ENCODE results near the gene POLA1.
"Not testable (repeated sequence)": the region's sequence is repeated elsewhere in the genome, so short reads cannot be mapped to it uniquely, and the experiment has no call there.

The POLA1 gene

GRCh38 chrX:24796204-24796603 is 102.5 kb downstream of the POLA1 start:
- Histone ChIP-seq H3K4me1 (ENCODE audit: control insufficient read depth, insufficient read depth, low read length, unreplicated experiment) (no peaks in the 10 kb centered on the region), H2AFZ (ENCODE audit: low read length, unreplicated experiment) (no peak overlapping the region), H3K4me3 (ENCODE audit: low read depth, low read length) (no peak overlapping the region), H3K79me2 (ENCODE audit: control insufficient read depth, insufficient read depth, low read length, unreplicated experiment) (no peaks in the 10 kb centered on the region), H3K36me3 (ENCODE audit: insufficient read depth, low read length) (no peaks in the 10 kb centered on the region), H3K27ac (ENCODE audit: low read depth, low read length) (no peak overlapping the region), H3K27me3 (ENCODE audit: insufficient read depth, low read length) (no peaks in the 10 kb centered on the region)

GRCh38 chrX:24799078-24799477 is 105.4 kb downstream of the POLA1 start:
- H3K4me1 ChIP-seq (ENCODE audit: control insufficient read depth, insufficient read depth, low read length, unreplicated experiment): no peaks in the 10 kb centered on the region
- H3K36me3 ChIP-seq (ENCODE audit: insufficient read depth, low read length): no peaks in the 10 kb centered on the region
- H2AFZ ChIP-seq (ENCODE audit: low read length, unreplicated experiment): no peak overlapping the region
- no peaks in the 10 kb centered on the region for H3K79me2 ChIP-seq (ENCODE audit: control insufficient read depth, insufficient read depth, low read length, unreplicated experiment)
- no peaks in the 10 kb centered on the region for H3K27me3 ChIP-seq (ENCODE audit: insufficient read depth, low read length)
- no peak overlapping the region for H3K27ac ChIP-seq (ENCODE audit: low read depth, low read length)
- no peak overlapping the region for H3K4me3 ChIP-seq (ENCODE audit: low read depth, low read length)

GRCh38 chrX:24799565-24799964 is 105.8 kb downstream of the POLA1 start:
- no peaks in the 10 kb centered on the region for H3K27me3 ChIP-seq (ENCODE audit: insufficient read depth, low read length)
- no peak overlapping the region for H3K4me3 ChIP-seq (ENCODE audit: low read depth, low read length)
- H3K36me3 ChIP-seq (ENCODE audit: insufficient read depth, low read length): no peaks in the 10 kb centered on the region
- H2AFZ ChIP-seq (ENCODE audit: low read length, unreplicated experiment): no peak overlapping the region
- no peaks in the 10 kb centered on the region for H3K4me1 ChIP-seq (ENCODE audit: control insufficient read depth, insufficient read depth, low read length, unreplicated experiment)
- no peak overlapping the region for H3K27ac ChIP-seq (ENCODE audit: low read depth, low read length)
- H3K79me2 ChIP-seq (ENCODE audit: control insufficient read depth, insufficient read depth, low read length, unreplicated experiment): no peaks in the 10 kb centered on the region

DNA sequence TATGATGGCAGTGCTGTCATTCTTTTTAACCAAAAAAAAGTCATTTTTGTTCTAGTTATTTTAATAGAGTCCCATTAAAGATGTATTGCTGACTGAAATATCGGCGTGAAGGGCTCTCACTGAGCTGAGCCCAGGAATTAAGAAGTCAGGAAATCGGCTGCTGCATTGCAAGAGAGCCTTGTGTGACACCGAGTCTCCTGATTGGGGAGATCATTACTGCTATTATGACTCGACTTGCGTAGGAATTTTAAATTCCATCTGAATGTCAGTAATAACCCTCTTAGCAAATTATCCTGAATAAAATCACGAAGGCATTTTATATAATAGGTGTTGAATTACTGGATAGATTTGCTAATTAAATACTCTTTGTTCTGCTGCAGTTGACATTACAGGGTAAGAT is 111.5 kb downstream of the POLA1 start:
- Histone ChIP-seq H2AFZ (ENCODE audit: low read length, unreplicated experiment) (no peak overlapping the region), H3K27ac (ENCODE audit: low read depth, low read length) (no peak overlapping the region), H3K79me2 (ENCODE audit: control insufficient read depth, insufficient read depth, low read length, unreplicated experiment) (no peaks in the 10 kb centered on the region), H3K4me1 (ENCODE audit: control insufficient read depth, insufficient read depth, low read length, unreplicated experiment) (no peaks in the 10 kb centered on the region), H3K36me3 (ENCODE audit: insufficient read depth, low read length) (peaks cover 2% of the 10 kb centered on the region; the same call in 1 of the 2 replicates), H3K27me3 (ENCODE audit: insufficient read depth, low read length) (no peaks in the 10 kb centered on the region), H3K4me3 (ENCODE audit: low read depth, low read length) (no peak overlapping the region)

- H3K27ac ChIP-seq (ENCODE audit: low read depth, low read length); H3K4me1 ChIP-seq (ENCODE audit: control insufficient read depth, insufficient read depth, low read length, unreplicated experiment); H3K27me3 ChIP-seq (ENCODE audit: insufficient read depth, low read length); H3K4me3 ChIP-seq (ENCODE audit: low read depth, low read length); H2AFZ ChIP-seq (ENCODE audit: low read length, unreplicated experiment); H3K79me2 ChIP-seq (ENCODE audit: control insufficient read depth, insufficient read depth, low read length, unreplicated experiment): not testable (repeated sequence)
- peaks cover 27% of the 10 kb centered on the region for H3K36me3 ChIP-seq (ENCODE audit: insufficient read depth, low read length)
These were observed 126.1 kb downstream of the POLA1 start for GRCh38 chrX:24819807-24820206.

DNA sequence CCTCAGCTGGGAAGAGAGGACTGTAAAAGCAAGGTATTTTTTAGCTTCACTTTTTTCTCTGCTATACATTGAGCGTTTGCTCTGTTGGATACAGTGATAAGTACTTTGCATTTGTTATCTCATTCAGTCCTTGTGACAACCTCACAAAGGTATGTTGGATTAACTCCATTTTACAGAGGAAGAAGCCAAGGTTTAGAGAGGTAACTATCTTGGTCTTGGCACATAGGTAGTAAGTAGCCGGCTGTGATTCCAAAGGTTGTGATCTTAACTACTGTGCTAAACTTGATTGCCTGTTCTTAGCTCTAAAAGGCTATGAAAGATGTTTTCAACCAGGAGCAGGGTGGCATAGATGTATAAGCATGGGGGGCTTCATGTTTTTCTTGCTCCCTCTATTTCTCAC is 134.4 kb downstream of the POLA1 start:
- Histone ChIP-seq H3K4me1 (ENCODE audit: control insufficient read depth, insufficient read depth, low read length, unreplicated experiment) (no peaks in the 10 kb centered on the region), H2AFZ (ENCODE audit: low read length, unreplicated experiment) (no peak overlapping the region), H3K4me3 (ENCODE audit: low read depth, low read length) (no peak overlapping the region), H3K27me3 (ENCODE audit: insufficient read depth, low read length) (no peaks in the 10 kb centered on the region), H3K27ac (ENCODE audit: low read depth, low read length) (no peak overlapping the region), H3K79me2 (ENCODE audit: control insufficient read depth, insufficient read depth, low read length, unreplicated experiment) (no peaks in the 10 kb centered on the region), H3K36me3 (ENCODE audit: insufficient read depth, low read length) (peaks cover 4% of the 10 kb centered on the region; the same call in 1 of the 2 replicates)

DNA sequence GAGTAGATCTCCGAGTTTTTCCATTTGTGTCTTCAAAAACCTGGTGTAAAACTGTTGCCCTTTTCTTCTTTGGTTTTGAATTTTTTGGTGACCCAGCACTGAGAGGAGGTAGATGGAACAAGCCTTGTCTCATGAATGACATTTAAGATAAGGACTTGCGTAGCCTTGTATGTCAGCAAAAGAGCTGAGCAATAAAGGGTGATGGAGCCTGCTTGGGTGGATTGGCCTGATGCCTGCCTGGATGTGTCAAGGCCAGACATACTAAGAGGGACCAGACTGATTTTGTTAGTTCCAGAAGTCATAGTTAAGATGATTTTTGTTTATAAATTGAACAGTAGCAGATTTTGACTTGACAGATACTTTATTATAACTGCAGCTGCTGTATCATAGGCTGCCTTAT is 134.9 kb downstream of the POLA1 start:
- H3K27me3 ChIP-seq (ENCODE audit: insufficient read depth, low read length): no peaks in the 10 kb centered on the region
- no peaks in the 10 kb centered on the region for H3K4me1 ChIP-seq (ENCODE audit: control insufficient read depth, insufficient read depth, low read length, unreplicated experiment)
- no peak overlapping the region for H3K4me3 ChIP-seq (ENCODE audit: low read depth, low read length)
- H3K79me2 ChIP-seq (ENCODE audit: control insufficient read depth, insufficient read depth, low read length, unreplicated experiment): no peaks in the 10 kb centered on the region
- H2AFZ ChIP-seq (ENCODE audit: low read length, unreplicated experiment): no peak overlapping the region
- H3K27ac ChIP-seq (ENCODE audit: low read depth, low read length): no peak overlapping the region
- peaks cover 4% of the 10 kb centered on the region; the same call in 1 of the 2 replicates for H3K36me3 ChIP-seq (ENCODE audit: insufficient read depth, low read length)

GRCh38 chrX:24833695-24834094 is 140.0 kb downstream of the POLA1 start:
- Histone ChIP-seq H3K4me3 (ENCODE audit: low read depth, low read length) (no peak overlapping the region), H3K4me1 (ENCODE audit: control insufficient read depth, insufficient read depth, low read length, unreplicated experiment) (no peaks in the 10 kb centered on the region), H3K27me3 (ENCODE audit: insufficient read depth, low read length) (no peaks in the 10 kb centered on the region), H3K79me2 (ENCODE audit: control insufficient read depth, insufficient read depth, low read length, unreplicated experiment) (no peaks in the 10 kb centered on the region), H3K27ac (ENCODE audit: low read depth, low read length) (no peak overlapping the region), H2AFZ (ENCODE audit: low read length, unreplicated experiment) (no peak overlapping the region), H3K36me3 (ENCODE audit: insufficient read depth, low read length) (no peaks in the 10 kb centered on the region)

DNA sequence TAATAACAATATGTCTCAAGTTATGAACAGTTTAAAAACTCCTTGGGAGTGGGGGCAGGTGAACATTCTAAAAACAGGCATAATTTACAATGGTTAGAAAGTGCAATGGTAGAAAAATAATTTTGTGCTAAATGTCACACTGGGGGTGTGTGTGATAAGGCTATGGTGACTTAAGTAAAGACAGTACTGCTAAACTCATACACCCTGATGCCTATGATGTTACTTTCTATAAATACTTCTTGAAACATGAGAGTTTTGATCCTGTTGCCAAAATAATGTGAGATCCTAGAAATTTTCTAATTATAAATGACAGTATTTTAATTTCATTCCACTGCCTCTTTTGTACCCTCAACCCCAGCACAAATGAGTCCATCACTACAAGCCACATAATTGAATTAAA is 144.2 kb downstream of the POLA1 start:
- Histone ChIP-seq H2AFZ (ENCODE audit: low read length, unreplicated experiment) (no peak overlapping the region), H3K27me3 (ENCODE audit: insufficient read depth, low read length) (no peaks in the 10 kb centered on the region), H3K79me2 (ENCODE audit: control insufficient read depth, insufficient read depth, low read length, unreplicated experiment) (no peaks in the 10 kb centered on the region), H3K27ac (ENCODE audit: low read depth, low read length) (no peak overlapping the region), H3K36me3 (ENCODE audit: insufficient read depth, low read length) (peaks cover 2% of the 10 kb centered on the region; the same call in 1 of the 2 replicates), H3K4me1 (ENCODE audit: control insufficient read depth, insufficient read depth, low read length, unreplicated experiment) (no peaks in the 10 kb centered on the region), H3K4me3 (ENCODE audit: low read depth, low read length) (no peak overlapping the region)

- no peak overlapping the region for H2AFZ ChIP-seq (ENCODE audit: low read length, unreplicated experiment)
- H3K79me2 ChIP-seq (ENCODE audit: control insufficient read depth, insufficient read depth, low read length, unreplicated experiment): no peaks in the 10 kb centered on the region
- no peaks in the 10 kb centered on the region for H3K4me1 ChIP-seq (ENCODE audit: control insufficient read depth, insufficient read depth, low read length, unreplicated experiment)
- no peak overlapping the region for H3K4me3 ChIP-seq (ENCODE audit: low read depth, low read length)
- peaks cover 8% of the 10 kb centered on the region; the same call in 1 of the 2 replicates for H3K36me3 ChIP-seq (ENCODE audit: insufficient read depth, low read length)
- no peaks in the 10 kb centered on the region for H3K27me3 ChIP-seq (ENCODE audit: insufficient read depth, low read length)
- no peak overlapping the region for H3K27ac ChIP-seq (ENCODE audit: low read depth, low read length)
These were observed 144.9 kb downstream of the POLA1 start for GRCh38 chrX:24838629-24839028.

GRCh38 chrX:24839331-24839730 is 145.6 kb downstream of the POLA1 start:
- Histone ChIP-seq H3K27ac (ENCODE audit: low read depth, low read length) (no peak overlapping the region), H3K36me3 (ENCODE audit: insufficient read depth, low read length) (peaks cover 11% of the 10 kb centered on the region; the same call in 1 of the 2 replicates), H2AFZ (ENCODE audit: low read length, unreplicated experiment) (no peak overlapping the region), H3K4me1 (ENCODE audit: control insufficient read depth, insufficient read depth, low read length, unreplicated experiment) (no peaks in the 10 kb centered on the region), H3K4me3 (ENCODE audit: low read depth, low read length) (no peak overlapping the region), H3K27me3 (ENCODE audit: insufficient read depth, low read length) (no peaks in the 10 kb centered on the region), H3K79me2 (ENCODE audit: control insufficient read depth, insufficient read depth, low read length, unreplicated experiment) (no peaks in the 10 kb centered on the region)
